HFF-Myc (cell line): Measurements from ENCODE around the gene SEPTIN6.

Source experiments
- DNase-seq: peaks from one replicate; pipeline ENCODE4 v3.0.0-alpha.2; 2011; ENCODE audit warnings: low read depth; ENCODE audit errors: extremely low read depth
- H3K4me3 ChIP-seq: replicated peaks from 2 replicates; pipeline ENCODE4 v1.5.1; 2011; ENCODE audit warnings: low read depth, mild to moderate bottlenecking, control low read depth, low read length
- TF ChIP-seq, protein P1 (sequence below): IDR thresholded peaks from 2 replicates; pipeline ENCODE4 v1.5.1; 2012; ENCODE audit warnings: mild to moderate bottlenecking, low read depth, low read length, control low read depth; ENCODE audit errors: missing control alignments

Gene SEPTIN6

GRCh38 chrX:119648421-119648775, 44.6 kb downstream of the SEPTIN6 start:
- TF ChIP-seq, protein P1, sequence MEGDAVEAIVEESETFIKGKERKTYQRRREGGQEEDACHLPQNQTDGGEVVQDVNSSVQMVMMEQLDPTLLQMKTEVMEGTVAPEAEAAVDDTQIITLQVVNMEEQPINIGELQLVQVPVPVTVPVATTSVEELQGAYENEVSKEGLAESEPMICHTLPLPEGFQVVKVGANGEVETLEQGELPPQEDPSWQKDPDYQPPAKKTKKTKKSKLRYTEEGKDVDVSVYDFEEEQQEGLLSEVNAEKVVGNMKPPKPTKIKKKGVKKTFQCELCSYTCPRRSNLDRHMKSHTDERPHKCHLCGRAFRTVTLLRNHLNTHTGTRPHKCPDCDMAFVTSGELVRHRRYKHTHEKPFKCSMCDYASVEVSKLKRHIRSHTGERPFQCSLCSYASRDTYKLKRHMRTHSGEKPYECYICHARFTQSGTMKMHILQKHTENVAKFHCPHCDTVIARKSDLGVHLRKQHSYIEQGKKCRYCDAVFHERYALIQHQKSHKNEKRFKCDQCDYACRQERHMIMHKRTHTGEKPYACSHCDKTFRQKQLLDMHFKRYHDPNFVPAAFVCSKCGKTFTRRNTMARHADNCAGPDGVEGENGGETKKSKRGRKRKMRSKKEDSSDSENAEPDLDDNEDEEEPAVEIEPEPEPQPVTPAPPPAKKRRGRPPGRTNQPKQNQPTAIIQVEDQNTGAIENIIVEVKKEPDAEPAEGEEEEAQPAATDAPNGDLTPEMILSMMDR, result no peak
- H3K4me3 ChIP-seq, result no peak overlapping the region
- DNase-seq, result no peak

- DNase-seq, result no peak
- TF ChIP-seq, protein P1, result no peak
- H3K4me3 ChIP-seq, result no peak overlapping the region
Observed at GRCh38 chrX:119647552-119648420, 45.2 kb downstream of the SEPTIN6 start.

DNA sequence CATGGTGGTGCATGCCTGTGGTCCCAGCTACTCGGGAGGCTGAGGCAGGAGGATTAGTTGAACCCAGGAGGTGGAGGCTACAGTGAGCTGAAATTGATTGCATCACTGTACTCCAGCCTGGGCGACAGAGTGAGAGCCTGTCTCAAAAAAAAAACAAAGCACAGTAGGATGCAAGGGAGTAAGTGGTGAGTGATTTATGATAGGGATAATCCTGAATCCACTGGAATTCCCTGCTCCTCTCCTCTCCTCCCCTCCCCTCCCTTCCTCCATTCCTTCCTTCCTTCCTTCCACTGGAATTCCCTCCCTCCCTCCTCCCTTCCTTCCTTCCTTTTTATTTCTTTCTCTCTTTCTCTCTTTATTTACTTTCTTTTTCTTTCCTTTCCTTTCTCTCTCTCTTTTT, 45.9 kb downstream of the SEPTIN6 start:
- DNase-seq, result no peak
- no peak overlapping the region for H3K4me3 ChIP-seq
- TF ChIP-seq, protein P1, result no peak

DNA sequence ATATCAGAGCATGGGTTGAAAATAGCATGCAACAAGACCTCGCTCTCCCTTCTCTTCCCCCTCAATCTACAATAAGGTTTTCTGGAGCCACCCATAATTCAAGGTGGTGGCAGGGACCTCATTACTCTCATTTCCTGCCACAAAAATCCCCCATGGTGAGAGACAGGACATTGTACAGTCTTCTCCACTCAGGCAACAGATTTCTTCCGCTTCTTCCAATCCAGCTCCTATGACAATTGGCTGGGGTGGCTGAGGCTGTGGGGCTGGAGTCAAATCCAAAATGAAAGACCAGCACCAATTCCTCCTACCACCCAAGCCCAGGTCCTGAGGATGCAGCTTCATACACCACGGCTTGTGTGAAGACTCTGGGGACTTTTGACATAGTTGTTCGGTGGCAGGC, 46.5 kb downstream of the SEPTIN6 start:
- no peak overlapping the region for H3K4me3 ChIP-seq
- TF ChIP-seq, protein P1, result no peak
- DNase-seq, result no peak

DNA sequence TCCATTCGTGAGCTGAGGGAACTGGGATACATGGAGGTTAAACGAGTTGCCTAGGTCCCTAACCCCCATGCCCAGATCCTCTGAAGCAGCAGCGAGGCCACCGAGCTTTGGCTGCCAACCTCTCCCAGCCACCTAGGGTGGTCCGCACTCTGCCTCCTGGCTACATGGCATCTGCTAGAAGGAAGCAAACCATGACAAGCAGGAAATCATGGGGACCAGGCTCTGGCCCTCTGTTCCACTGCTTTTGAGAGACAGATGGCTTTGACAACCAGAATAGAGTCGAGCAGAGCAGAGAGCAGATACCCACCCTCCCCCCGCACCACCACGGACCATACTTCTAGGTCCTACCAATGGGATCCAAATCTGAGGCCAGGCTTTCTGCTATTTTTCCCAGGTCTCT, 49.3 kb downstream of the SEPTIN6 start:
- H3K4me3 ChIP-seq, result no peak overlapping the region
- DNase-seq, result no peak
- TF ChIP-seq, protein P1, result no peak
